Stimulated activated CD4-positive, alpha-beta T cell treated with anti-CD3 and anti-CD28 coated beads, Interleukin-15, amount 100 ng/mL, for 1 hour (primary cell): ENCODE results near the gene SOS1.
"Not testable (repeated sequence)": the region's sequence is repeated elsewhere in the genome, so short reads cannot be mapped to it uniquely, and the experiment has no call there.

Source experiments
- DNase-seq, 2 donors: peaks; one replicate each; pipeline ENCODE4 v3.0.0-alpha.2; 2020; ENCODE audit warnings: low read depth in 1 of 2, low spot score in 1 of 2

Gene SOS1

GRCh38 chr2:39139511-39140237 is 18.8 kb upstream of the SOS1 start:
- DNase-seq, result no peak

- no peak for DNase-seq
These were observed 18.0 kb upstream of the SOS1 start for GRCh38 chr2:39138837-39139211.

- not testable (repeated sequence) for DNase-seq
These were observed 17.5 kb upstream of the SOS1 start for GRCh38 chr2:39138187-39138836.

GRCh38 chr2:39136799-39137198 is 15.9 kb upstream of the SOS1 start:
- no peak for DNase-seq

- DNase-seq, result no peak
These were observed 14.9 kb upstream of the SOS1 start for GRCh38 chr2:39135690-39136259.

GRCh38 chr2:39133215-39133851 is 12.5 kb upstream of the SOS1 start:
- DNase-seq, result no peak

GRCh38 chr2:39128919-39129391 is 8.1 kb upstream of the SOS1 start:
- peak in 1 of 2 donors; percentile 27 for DNase-seq

GRCh38 chr2:39127973-39128372 is 7.1 kb upstream of the SOS1 start:
- DNase-seq, result no peak

- no peak for DNase-seq
These were observed 3.9 kb upstream of the SOS1 start for GRCh38 chr2:39124746-39125057.

GRCh38 chr2:39124000-39124745 is 3.3 kb upstream of the SOS1 start:
- DNase-seq, result peak; percentile 90 to 91

- no peak for DNase-seq
These were observed 2.7 kb upstream of the SOS1 start for GRCh38 chr2:39123436-39123999.

- no peak for DNase-seq
These were observed 742 bp upstream of the SOS1 start for GRCh38 chr2:39121523-39122063.

GRCh38 chr2:39120521-39120770 is 405 bp downstream of the SOS1 start:
- DNase-seq, result no peak

- peak; percentile 30 to 53 for DNase-seq
These were observed 925 bp downstream of the SOS1 start for GRCh38 chr2:39119732-39120520.

GRCh38 chr2:39118786-39119499 is 1.9 kb downstream of the SOS1 start:
- no peak for DNase-seq

GRCh38 chr2:39115556-39115955 is 5.3 kb downstream of the SOS1 start:
- DNase-seq, result no peak

- DNase-seq, result no peak
These were observed 6.1 kb downstream of the SOS1 start for GRCh38 chr2:39114771-39115170.

- DNase-seq, result no peak
These were observed 11.3 kb downstream of the SOS1 start for GRCh38 chr2:39109537-39109936.

- no peak for DNase-seq
These were observed 12.5 kb downstream of the SOS1 start for GRCh38 chr2:39108377-39108776.
